ENCODE results near the gene GYS1.

DNA sequence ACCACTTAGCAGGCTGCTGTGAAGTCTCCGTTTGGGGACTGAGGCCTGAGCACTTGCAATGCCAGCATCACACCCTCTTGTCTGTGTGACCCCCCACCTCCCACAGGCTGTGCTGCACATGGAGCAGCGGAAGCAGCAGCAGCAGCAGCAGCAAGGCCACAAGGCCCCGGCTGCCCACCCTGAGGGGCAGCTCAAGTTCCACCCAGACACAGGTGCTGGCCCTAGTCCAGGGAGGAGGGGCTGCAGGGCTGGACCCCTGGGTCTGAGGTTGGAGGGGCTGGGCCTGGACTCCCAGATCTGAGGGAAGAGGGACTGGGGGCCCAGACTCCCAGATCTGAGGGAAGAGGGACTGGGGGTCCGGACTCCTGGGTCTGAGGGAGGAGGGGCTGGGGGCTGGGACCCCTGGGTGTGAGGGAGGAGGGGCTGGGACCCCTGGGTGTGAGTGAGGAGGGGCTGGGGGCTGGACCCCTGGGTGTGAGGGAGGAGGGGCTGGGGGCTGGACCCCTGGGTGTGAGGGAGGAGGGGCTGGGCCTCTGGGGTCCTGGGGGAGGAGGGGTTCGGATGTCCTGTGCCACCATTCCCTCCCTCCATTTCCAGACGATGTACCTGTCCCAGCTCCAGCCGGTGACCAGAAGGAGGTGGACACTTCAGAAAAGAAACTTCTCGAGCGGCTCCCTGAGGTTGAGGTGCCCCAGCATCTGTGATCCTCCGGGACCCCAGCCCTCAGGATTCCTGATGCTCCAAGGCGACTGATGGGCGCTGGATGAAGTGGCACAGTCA lies 71.2 kb downstream of the GYS1 start:
- no peak for TF ChIP-seq CTCF (conservative IDR thresholded peaks at IDR 0.05 in 1 of 2, IDR thresholded peaks at IDR 0.05 in 1 of 2; ENCODE audit: low read depth in 1 of 2, low read length in 2 of 2)
- no peak for TF ChIP-seq EZH2 (IDR thresholded peaks at IDR 0.05; ENCODE audit: low read length, missing control alignments)

All from fibroblast of lung (primary cell).